Bone marrow (tissue), 2 donors: ENCODE measurements around the gene YIF1B.
A peak's percentile ranks its signal among the peaks of the same experiment; 100 is the strongest.

Experiments
- DNase-seq, 2 donors: peaks; one replicate each; lab custom pipeline; 2025; lab: John Stamatoyannopoulos, UW

YIF1B gene

DNA sequence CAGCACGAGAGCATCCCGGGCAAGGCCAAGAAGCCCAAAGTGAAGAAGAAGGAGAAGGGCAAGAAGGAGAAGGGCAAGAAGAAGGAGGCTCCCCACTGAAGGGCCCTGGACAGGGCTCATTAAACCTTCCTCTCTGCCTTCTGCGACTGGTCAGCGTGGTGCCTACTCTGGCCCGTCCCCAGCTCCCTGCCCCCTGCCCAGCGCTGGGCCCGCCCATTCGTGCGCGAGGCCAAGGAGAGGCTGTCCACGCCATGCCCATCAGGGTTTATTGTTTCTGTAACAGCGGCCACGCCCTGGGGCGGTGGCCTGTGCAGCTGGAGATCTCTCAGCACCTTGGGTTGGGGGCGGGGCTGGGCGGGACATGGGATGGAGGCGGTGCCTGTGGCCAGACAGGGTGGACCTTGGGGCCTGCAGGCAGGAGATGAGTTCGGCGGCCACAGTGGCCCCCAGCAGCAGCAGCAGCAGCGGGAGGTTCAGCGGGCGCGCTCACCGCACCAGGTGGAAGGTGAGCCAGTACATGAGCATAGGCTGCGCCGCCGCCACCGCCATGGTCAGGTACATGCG is 10.8 kb downstream of the YIF1B start:
- DNase-seq = no peak

GRCh38 chr19:38304352-38304865 is 11.3 kb downstream of the YIF1B start:
- DNase-seq = no peak

DNA sequence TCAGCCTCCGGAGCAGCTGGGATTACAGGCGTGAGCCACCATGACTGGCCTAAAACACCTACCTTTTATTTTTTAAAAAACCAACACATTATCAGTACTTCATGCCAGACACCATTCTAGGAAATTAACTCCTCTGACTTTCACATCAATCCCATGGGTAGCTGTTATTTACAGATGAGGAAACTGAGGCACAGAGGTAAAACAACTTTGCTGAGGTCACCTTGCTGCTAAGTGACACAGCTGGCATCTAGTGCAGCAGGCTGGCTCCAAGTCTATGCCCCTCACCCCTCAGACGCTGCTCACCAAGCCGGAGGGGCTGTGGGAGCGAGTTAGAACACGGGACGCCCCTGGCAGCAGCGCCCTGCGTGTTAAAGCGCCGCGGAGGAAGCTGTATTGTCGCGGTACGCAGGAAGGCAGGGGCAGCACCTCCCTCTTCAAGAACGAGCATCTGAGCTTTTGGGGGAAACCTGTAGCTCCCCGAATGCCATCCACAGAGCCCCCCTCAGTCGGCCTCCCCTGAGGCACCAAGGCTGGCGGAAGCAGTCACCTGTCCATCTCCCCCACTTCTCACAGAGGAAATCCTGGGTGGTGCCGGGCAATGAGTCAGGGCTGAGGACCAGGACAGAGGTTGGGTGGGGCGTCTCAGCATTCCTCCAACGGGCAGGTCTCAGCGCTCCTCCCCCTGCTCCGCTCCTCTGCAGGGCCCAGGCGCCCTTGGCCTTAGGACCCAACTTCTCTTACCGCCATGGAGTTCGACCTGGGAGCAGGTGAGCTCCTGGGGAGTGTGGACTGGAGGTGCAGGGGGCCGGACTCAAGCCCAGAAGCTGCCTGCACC is 12.0 kb downstream of the YIF1B start, which contains the start of gene C19orf33:
Gene C19orf33 (plus strand): TSS at position 735 of the 835 bp plus-strand sequence. CDS start 11 bp downstream, at position 746.
- no peak for DNase-seq

DNA sequence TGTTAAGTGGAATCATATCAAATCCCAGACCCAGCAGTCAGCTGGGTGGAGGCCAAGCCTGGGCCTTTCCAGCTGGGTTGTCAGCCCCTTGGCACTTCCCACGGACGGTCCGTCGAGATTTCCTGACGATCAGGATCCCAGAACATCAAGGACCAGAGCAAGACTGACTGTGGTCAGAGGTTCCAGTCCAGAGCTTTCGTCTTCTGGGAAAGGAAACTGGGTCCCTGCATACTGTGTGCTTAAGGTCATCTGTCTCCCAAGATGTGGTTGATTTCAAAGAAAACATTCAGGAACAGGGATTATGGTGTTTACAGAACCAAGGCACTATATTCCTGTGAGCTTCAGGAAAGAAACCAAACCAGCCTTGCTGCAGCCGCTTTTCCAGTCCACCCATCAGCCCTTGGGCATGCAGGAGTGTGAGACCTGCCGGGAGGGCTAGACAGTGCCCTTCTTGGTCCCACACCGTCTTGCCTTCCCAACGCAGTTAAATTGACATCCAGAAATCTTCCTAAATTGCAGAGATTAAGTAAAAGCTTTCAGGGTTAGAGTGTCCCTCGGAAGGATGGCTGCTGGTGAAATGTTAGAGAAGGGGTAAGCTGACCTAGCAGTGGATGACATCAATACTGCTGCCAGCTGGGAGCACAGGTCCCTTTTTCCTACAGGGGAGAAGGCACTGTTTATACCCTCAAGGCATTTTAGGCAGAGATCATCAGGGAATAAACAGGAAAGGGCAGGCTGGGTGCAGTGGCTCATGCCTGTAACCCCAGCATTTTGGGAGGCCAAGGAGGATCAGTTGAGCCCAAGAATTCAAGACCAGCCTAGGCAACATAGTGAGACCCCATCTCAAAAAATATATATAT is 16.7 kb downstream of the YIF1B start:
- DNase-seq = no peak

DNA sequence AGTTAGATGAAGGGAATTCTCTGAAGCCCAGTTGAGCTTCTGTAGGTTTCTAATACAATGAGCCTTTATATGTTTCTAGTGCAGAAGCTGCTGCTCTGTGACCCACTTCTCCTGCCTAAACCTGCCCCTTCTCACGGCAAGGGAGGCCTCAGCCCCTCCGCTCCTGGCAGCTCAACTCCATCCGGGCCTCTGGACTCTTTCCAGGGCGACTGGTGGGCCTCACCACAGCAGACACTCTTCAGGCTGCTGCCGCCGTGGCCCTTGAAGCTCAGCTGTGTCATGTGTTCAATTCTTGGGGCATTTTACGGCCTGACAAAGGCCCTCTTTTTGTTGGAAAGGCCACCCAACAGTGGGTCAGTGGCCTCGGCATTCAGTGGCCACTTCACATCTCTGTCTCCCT is 21.7 kb downstream of the YIF1B start:
- no peak for DNase-seq

GRCh38 chr19:38293281-38293680 is 22.5 kb downstream of the YIF1B start:
- DNase-seq = no peak

- no peak for DNase-seq
Observed at GRCh38 chr19:38291855-38292254, 23.9 kb downstream of the YIF1B start.

DNA sequence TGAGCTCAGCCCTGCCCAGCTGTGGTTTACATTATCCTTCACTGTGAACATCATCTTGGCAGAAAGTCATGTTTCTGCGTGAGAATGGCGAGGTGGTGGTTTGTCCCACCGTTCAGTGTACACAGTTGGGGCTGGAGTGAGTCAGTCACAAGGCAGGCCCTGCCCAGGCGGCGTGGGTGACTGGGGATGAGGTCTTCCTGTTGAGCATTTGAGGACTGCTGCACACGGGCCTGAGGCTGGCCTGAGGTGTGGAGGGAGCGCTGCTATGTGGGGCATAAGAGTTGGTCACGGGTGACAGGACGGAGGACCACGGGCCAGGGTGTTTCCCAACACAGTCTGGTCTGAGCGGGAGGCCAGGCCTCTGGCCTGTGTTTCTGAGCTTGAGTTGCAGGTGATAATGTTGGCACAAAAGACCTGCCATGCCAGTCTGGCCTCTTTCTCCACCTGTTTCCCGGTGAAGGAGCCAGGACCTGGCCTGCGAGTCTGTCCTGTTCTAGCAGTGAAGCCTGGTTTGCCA is 25.1 kb downstream of the YIF1B start:
- no peak for DNase-seq

GRCh38 chr19:38289955-38290354 is 25.8 kb downstream of the YIF1B start:
- DNase-seq = no peak

- DNase-seq = no peak
Observed at GRCh38 chr19:38288123-38288855, 27.5 kb downstream of the YIF1B start.

GRCh38 chr19:38287604-38288003 is 28.1 kb downstream of the YIF1B start:
- peak in 1 of 2 donors; percentile 18 for DNase-seq

GRCh38 chr19:38285567-38285966 is 30.2 kb downstream of the YIF1B start:
- DNase-seq = no peak

DNA sequence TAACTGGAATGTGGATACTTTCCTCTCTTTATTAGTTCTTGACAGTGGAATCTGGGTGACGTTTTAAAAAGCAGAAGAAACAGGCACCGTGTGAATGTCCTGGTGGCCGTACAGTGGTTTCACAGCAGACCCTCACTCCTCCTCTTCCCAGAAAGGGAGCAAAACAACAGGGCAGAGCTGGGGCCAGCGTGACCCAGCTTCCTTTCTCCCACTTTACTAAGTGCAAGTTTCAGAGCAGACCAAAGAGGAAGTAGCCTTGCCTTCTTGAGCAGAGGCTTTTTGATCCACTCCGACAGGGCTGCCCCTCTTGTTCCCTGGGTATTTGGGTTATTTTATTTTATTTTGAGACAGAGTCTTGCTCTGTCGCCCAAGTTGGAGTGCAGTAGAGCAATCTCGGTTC is 31.3 kb downstream of the YIF1B start:
- DNase-seq = peak in 1 of 2 donors; percentile 46

DNA sequence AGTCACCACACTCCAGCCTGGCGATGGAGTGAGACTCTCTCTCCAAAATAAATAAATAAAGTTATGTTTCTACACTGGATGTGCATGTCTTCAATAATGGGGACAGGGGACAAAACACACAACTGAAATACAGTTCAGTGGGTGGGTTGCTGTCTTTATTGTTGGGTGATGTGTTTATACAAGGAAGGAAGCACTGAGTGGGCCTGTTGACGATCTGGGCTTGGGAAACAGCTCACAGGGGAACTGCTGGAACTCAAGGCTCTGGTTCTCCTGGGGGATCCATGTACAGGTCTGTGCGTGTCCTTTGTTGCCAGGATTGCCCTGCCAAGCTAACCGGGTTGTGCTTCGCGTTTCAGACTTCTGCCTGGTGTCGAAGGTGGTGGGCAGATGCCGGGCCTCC is 32.5 kb downstream of the YIF1B start:
- DNase-seq = no peak

DNA sequence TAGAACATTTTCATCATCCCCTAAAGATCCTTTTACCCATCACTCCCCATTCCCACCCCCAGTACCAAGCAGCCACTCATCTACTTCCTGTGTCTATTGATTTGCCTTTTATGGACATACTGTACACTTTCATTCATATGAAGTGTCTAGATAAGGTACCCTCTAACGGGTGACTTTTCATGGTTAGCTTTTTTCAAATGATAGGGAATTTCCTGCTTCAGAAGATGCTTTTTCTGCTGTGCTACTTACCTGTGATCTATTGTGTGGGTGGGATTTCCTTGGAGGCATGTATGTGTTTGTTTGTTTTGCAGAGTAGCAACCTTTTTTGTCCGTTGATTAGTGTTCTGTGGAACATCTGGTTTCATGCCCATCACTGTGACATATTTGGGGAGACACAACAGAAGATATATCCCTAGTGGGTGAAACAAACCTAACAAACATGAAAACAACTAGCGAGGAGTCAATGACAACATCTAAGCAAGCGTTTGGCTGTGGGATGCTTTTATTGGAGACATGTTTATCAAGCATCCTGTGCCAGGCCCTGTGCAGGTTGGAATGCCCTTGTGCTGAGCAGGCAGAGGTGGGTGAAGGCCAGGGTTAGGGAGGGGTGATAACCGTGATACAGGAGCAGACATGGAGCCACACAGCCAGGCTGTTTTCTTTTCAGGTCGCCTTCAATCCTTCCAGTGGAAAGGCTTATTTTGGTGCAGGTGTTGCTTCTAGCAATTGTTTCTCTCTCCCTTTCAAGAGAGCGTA is 33.8 kb downstream of the YIF1B start:
- DNase-seq = no peak

DNA sequence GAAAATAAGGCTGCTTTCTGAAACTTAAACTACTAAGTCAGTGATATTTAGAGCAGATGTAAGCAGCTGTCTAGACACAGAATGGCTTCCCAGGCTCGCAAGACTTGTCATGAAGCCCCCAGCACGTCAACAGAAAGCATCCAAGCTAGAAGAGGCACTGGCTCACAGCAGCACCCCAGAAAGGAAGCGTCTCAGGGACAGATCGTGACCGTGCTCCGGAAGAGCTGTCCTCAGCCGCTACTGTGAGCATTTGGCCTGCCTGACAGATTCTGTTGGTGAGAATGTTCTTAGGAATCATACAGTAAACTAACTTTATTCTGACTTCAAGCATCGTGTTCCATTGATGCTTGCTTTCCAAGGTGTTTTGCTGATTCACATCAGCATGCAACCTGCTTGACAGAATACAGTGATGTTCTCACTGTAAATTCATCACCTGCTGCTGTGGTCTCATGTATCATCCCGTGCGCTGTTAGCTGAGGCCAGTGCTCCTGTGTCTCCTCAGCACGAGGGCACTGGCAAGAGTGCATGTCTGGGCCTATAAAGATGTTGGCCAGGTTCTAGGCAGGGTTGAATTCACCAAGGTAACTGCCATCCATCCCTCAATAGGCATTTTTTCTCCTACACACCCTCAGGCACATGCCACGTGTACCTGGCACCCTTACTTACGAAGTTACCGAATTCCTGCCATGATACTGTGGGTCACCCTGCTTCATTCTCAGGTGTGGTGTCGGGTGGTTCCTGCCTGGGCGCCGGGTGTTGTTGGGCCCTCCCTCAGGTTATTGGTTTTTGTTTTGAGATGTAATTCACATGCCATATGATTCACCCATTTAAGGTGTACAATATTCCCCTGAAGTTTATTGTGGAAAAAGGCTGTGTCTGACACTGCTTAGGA is 35.5 kb downstream of the YIF1B start:
- no peak for DNase-seq

GRCh38 chr19:38278751-38279150 is 37.0 kb downstream of the YIF1B start:
- DNase-seq = no peak

GRCh38 chr19:38277969-38278680 is 37.6 kb downstream of the YIF1B start:
- no peak for DNase-seq

DNA sequence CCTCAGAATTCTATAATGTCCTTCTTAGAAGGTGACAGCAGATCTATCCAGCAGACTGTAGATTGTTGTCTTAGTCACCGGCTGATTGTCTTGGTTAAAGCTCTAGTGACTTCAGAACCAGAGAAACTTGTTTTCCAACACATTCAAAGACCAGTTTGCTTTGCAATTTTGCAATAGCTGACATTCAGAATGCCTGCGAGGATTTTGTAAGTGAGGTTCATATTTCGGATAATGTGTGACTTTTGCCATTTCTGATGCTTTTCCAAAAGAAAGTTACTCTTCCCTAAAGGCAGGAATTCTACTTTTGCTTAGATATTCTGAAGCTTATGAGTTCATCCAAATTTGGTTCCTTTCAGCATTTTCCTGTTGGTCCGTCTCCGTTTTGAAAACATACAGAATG is 38.2 kb downstream of the YIF1B start:
- no peak for DNase-seq
